Measurements from ENCODE around the gene ILKAP.

DNA sequence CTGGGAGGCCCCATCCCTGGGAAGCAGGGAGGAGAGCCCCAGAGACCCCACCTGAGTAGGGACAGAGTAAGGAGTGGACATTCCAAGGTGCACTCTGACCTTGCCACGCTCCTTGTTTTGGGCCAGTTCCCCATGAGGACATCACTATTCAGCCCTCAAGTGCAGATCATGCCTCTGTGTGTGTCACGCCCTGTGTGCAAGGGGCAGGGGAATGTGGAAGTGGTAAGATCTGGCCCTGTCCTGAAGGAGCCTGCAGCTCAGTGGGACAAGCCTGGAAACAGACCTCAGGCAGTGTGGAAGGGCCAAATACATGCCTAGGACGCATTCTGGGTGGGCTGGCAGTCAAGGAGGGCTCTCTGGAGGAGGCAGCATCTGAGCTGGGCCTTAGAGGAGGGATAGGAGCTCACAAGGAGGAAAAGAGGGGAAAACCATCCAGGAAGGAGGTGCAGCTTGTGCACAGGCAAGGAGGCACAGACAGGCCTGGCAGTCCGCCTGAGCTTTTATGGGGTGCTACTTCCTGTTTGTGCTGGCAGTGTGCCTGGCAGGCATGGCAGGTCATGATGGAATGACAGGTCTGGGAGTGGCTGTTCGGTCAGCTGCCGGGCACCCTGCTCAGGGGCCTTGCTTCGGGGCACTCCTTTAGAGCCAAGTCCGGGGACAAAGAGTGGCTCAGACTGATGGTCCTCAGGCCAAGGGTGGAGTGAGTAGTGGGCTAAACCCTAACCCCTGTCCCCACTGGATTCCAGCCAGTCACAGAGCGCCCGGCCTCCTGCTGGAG, 61.8 kb downstream of the ILKAP start:
- TF ChIP-seq, protein P1, sequence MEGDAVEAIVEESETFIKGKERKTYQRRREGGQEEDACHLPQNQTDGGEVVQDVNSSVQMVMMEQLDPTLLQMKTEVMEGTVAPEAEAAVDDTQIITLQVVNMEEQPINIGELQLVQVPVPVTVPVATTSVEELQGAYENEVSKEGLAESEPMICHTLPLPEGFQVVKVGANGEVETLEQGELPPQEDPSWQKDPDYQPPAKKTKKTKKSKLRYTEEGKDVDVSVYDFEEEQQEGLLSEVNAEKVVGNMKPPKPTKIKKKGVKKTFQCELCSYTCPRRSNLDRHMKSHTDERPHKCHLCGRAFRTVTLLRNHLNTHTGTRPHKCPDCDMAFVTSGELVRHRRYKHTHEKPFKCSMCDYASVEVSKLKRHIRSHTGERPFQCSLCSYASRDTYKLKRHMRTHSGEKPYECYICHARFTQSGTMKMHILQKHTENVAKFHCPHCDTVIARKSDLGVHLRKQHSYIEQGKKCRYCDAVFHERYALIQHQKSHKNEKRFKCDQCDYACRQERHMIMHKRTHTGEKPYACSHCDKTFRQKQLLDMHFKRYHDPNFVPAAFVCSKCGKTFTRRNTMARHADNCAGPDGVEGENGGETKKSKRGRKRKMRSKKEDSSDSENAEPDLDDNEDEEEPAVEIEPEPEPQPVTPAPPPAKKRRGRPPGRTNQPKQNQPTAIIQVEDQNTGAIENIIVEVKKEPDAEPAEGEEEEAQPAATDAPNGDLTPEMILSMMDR (IDR thresholded peaks at IDR 0.05), result no peak
- TF ChIP-seq, protein P2, sequence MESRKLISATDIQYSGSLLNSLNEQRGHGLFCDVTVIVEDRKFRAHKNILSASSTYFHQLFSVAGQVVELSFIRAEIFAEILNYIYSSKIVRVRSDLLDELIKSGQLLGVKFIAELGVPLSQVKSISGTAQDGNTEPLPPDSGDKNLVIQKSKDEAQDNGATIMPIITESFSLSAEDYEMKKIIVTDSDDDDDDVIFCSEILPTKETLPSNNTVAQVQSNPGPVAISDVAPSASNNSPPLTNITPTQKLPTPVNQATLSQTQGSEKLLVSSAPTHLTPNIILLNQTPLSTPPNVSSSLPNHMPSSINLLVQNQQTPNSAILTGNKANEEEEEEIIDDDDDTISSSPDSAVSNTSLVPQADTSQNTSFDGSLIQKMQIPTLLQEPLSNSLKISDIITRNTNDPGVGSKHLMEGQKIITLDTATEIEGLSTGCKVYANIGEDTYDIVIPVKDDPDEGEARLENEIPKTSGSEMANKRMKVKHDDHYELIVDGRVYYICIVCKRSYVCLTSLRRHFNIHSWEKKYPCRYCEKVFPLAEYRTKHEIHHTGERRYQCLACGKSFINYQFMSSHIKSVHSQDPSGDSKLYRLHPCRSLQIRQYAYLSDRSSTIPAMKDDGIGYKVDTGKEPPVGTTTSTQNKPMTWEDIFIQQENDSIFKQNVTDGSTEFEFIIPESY (IDR thresholded peaks at IDR 0.05; ENCODE audit: borderline replicate concordance, low read depth), result no peak
- no peak for TF ChIP-seq POLR2AphosphoS5 (IDR thresholded peaks at IDR 0.05; ENCODE audit: low read depth, low read length)
- no peak for TF ChIP-seq RCOR1 (IDR thresholded peaks at IDR 0.05; ENCODE audit: low read length)
- TF ChIP-seq, protein P3, sequence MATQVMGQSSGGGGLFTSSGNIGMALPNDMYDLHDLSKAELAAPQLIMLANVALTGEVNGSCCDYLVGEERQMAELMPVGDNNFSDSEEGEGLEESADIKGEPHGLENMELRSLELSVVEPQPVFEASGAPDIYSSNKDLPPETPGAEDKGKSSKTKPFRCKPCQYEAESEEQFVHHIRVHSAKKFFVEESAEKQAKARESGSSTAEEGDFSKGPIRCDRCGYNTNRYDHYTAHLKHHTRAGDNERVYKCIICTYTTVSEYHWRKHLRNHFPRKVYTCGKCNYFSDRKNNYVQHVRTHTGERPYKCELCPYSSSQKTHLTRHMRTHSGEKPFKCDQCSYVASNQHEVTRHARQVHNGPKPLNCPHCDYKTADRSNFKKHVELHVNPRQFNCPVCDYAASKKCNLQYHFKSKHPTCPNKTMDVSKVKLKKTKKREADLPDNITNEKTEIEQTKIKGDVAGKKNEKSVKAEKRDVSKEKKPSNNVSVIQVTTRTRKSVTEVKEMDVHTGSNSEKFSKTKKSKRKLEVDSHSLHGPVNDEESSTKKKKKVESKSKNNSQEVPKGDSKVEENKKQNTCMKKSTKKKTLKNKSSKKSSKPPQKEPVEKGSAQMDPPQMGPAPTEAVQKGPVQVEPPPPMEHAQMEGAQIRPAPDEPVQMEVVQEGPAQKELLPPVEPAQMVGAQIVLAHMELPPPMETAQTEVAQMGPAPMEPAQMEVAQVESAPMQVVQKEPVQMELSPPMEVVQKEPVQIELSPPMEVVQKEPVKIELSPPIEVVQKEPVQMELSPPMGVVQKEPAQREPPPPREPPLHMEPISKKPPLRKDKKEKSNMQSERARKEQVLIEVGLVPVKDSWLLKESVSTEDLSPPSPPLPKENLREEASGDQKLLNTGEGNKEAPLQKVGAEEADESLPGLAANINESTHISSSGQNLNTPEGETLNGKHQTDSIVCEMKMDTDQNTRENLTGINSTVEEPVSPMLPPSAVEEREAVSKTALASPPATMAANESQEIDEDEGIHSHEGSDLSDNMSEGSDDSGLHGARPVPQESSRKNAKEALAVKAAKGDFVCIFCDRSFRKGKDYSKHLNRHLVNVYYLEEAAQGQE (IDR thresholded peaks at IDR 0.05; ENCODE audit: low read depth, low read length), result no peak
- no peak for TF ChIP-seq TAF1 (IDR thresholded peaks at IDR 0.05; ENCODE audit: borderline replicate concordance, low read depth, low read length)

All from SK-N-SH (cell line).